HEK293T (cell line): ENCODE measurements around the gene HNRNPL.

ENCODE experiments used
- CTCF ChIA-PET: fragments of 350-600 bp; formaldehyde crosslinking; extraction: SDS; loops from one replicate; lab custom pipeline; 2021; ENCODE audit warnings: antibody characterized with exemption, inconsistent platforms; lab: Yijun Ruan, JAX
- POLR2A ChIA-PET: fragments of 350-600 bp; formaldehyde crosslinking; extraction: SDS; loops from one replicate; lab custom pipeline; 2020; ENCODE audit warnings: antibody characterized with exemption, inconsistent platforms; lab: Yijun Ruan, JAX
- DNase-seq: peaks from one replicate; pipeline ENCODE4 v3.0.0; 2012; ENCODE audit warnings: mixed read lengths; ENCODE audit errors: extremely low spot score
- ARNT ChIP-seq: fragments of 450-650 bp; IDR thresholded peaks from 2 replicates; pipeline ENCODE4 v1.6.1; 2017; ENCODE audit warnings: mild to moderate bottlenecking
- BHLHE40 ChIP-seq: fragments of 450-650 bp; IDR thresholded peaks from 2 replicates; pipeline ENCODE4 v1.6.1; 2016; ENCODE audit warnings: mild to moderate bottlenecking, moderate library complexity, borderline replicate concordance
- CTBP1 ChIP-seq: fragments of 450-650 bp; IDR thresholded peaks from 2 replicates; pipeline ENCODE4 v1.6.1; 2016; ENCODE audit warnings: borderline replicate concordance
- ELF4 ChIP-seq: fragments of 450-650 bp; IDR thresholded peaks from 2 replicates; pipeline ENCODE4 v1.6.1; 2017; ENCODE audit warnings: antibody characterized with exemption
- FOXA1 ChIP-seq: fragments of 450-650 bp; IDR thresholded peaks from 2 replicates; pipeline ENCODE4 v1.6.1; 2016; ENCODE audit warnings: mild to moderate bottlenecking
- FOXK2 ChIP-seq: fragments of 450-650 bp; IDR thresholded peaks from 2 replicates; pipeline ENCODE4 v1.6.1; 2016; ENCODE audit warnings: mild to moderate bottlenecking
- FOXM1 ChIP-seq: fragments of 450-650 bp; IDR thresholded peaks from 2 replicates; pipeline ENCODE4 v1.6.1; 2017; ENCODE audit warnings: mild to moderate bottlenecking, borderline replicate concordance
- HDGF ChIP-seq: fragments of 450-650 bp; IDR thresholded peaks from 2 replicates; pipeline ENCODE4 v1.6.1; 2017; ENCODE audit warnings: antibody characterized with exemption, borderline replicate concordance
- L3MBTL2 ChIP-seq: fragments of 450-650 bp; conservative IDR thresholded peaks from 2 replicates; pipeline ENCODE4 v1.6.1; 2016; ENCODE audit warnings: mild to moderate bottlenecking
- LEF1 ChIP-seq: fragments of 450-650 bp; IDR thresholded peaks from 2 replicates; pipeline ENCODE4 v1.6.1; 2017; ENCODE audit warnings: mild to moderate bottlenecking, borderline replicate concordance
- NFRKB ChIP-seq: fragments of 450-650 bp; IDR thresholded peaks from 2 replicates; pipeline ENCODE4 v1.6.1; 2016; ENCODE audit warnings: mild to moderate bottlenecking, moderate library complexity
- SP1 ChIP-seq: fragments of 450-650 bp; IDR thresholded peaks from 2 replicates; pipeline ENCODE4 v1.6.1; 2017
- SUZ12 ChIP-seq: fragments of 450-650 bp; IDR thresholded peaks from 2 replicates; pipeline ENCODE4 v1.6.1; 2016; ENCODE audit warnings: mild to moderate bottlenecking
- TARDBP ChIP-seq: fragments of 450-650 bp; IDR thresholded peaks from 2 replicates; pipeline ENCODE4 v1.6.1; 2016
- ZNF384 ChIP-seq: fragments of 450-650 bp; IDR thresholded peaks from 2 replicates; pipeline ENCODE4 v1.6.1; 2016
- TF ChIP-seq, protein P1 (sequence below): fragments of 450-650 bp; IDR thresholded peaks from 2 replicates; pipeline ENCODE4 v1.6.1; 2016

Gene HNRNPL

DNA sequence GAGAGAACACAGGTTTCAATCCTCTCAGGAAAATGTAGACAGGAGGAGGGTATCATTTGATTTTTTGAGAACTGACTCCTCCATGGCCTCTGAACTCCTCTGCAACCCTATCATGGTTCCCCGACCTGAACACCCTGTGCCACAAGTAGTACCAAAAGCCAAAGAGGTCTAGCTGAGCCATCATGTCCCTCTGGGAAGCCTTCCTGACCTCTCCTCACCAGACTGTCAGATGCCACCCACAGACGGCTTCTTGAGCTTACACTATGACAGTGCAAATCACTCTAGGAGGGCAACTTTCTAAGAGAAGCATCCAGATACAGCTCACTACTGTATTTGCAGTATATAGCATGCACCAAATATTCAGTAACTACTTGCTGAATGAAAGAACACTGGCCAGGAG is 3.7 kb downstream of the HNRNPL start:
- DNase-seq, result no peak
- ChIA-PET POLR2A (interaction anchor here (1.1 kb wide), 1 partner anchor 10 kb away, joined by 3 read pairs; no protein-coding TSS in a partner anchor), CTCF (no interaction called here)
- TF ChIP-seq, protein P1, sequence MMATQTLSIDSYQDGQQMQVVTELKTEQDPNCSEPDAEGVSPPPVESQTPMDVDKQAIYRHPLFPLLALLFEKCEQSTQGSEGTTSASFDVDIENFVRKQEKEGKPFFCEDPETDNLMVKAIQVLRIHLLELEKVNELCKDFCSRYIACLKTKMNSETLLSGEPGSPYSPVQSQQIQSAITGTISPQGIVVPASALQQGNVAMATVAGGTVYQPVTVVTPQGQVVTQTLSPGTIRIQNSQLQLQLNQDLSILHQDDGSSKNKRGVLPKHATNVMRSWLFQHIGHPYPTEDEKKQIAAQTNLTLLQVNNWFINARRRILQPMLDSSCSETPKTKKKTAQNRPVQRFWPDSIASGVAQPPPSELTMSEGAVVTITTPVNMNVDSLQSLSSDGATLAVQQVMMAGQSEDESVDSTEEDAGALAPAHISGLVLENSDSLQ, result no peak
- TF ChIP-seq FOXM1, result no peak
- TF ChIP-seq ARNT, result no peak
- no peak for TF ChIP-seq TARDBP
- TF ChIP-seq ELF4, result no peak
- TF ChIP-seq ZNF384, result no peak
- no peak for TF ChIP-seq SP1
- no peak for TF ChIP-seq NFRKB
- TF ChIP-seq CTBP1, result no peak
- no peak for TF ChIP-seq SUZ12
- TF ChIP-seq FOXK2, result no peak

DNA sequence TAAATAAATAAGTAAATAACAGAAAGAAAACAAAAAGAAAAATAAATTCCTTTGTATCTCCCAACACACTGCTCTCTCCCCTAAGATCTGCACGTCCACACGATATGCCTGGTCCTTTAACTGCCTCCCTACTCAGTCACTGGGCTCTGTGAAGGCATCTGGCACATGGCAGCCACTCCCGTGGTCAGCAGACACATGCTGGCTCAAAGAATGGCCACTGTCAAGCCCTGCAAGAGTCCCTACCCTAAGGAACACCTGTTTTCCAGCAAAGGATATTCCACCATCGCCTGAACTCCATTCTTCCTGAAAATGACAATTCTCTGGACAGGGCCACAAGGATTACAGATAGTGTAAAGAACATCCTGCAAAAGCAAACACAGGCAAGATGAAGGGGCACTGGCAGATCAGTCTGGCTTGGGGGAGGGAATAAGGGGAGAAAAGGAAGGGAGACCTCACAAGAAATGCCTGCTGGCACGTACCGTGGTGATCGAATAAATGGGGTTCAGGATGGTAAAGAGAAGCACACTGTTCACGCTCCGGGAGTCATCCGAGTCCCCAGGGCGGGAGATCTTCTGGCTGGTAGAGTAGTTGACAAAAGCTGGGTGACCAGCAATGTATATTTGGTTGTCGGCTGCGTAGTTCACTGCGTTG is 4.3 kb downstream of the HNRNPL start:
- no peak for TF ChIP-seq FOXA1
- TF ChIP-seq FOXM1, result no peak
- no peak for TF ChIP-seq CTBP1
- TF ChIP-seq ZNF384, result no peak
- no peak for TF ChIP-seq FOXK2
- no peak for TF ChIP-seq ARNT
- TF ChIP-seq, protein P1, result no peak
- no peak for TF ChIP-seq NFRKB
- no peak for TF ChIP-seq HDGF
- no peak for TF ChIP-seq LEF1
- TF ChIP-seq BHLHE40, result no peak
- no peak for TF ChIP-seq SP1
- TF ChIP-seq L3MBTL2, result no peak
- no peak for TF ChIP-seq TARDBP
- POLR2A ChIA-PET, result no interaction called here
- CTCF ChIA-PET, result no interaction called here
- DNase-seq, result no peak

DNA sequence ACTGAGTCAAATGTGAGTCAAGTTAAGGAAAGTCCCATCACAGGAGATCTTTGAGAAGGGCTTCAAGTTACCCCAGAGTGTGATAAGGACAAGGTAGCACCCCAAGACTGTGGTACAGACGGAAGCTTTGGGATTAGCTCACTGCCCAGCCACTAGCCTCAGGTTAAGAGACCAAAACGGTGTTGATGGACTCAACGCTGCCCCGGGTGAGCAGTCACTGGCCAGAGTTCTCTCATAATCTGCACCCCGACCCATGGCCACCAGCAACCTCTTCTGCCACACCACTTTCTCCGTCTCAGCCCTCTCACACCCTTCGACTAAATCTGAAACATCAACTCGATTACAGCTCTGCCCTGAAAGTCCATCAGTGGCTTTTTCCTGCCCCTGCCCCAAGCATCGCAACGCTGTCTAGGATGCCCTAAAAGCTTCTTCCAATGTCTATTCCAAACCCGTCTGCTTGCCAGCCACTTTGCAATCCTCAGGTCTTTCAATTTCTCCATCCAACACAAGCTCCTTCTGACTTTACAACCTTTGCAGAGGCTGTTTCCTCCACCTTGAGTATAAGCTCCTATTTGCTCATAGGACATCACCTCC is 5.6 kb downstream of the HNRNPL start:
- CTCF ChIA-PET, result interaction anchor here (0.9 kb wide), 1 partner anchor 210 kb away, joined by 3 read pairs; no protein-coding TSS in a partner anchor
- POLR2A ChIA-PET, result interaction anchor here (0.8 kb wide), 1 partner anchor 9 kb away, joined by 3 read pairs; no protein-coding TSS in a partner anchor

DNA sequence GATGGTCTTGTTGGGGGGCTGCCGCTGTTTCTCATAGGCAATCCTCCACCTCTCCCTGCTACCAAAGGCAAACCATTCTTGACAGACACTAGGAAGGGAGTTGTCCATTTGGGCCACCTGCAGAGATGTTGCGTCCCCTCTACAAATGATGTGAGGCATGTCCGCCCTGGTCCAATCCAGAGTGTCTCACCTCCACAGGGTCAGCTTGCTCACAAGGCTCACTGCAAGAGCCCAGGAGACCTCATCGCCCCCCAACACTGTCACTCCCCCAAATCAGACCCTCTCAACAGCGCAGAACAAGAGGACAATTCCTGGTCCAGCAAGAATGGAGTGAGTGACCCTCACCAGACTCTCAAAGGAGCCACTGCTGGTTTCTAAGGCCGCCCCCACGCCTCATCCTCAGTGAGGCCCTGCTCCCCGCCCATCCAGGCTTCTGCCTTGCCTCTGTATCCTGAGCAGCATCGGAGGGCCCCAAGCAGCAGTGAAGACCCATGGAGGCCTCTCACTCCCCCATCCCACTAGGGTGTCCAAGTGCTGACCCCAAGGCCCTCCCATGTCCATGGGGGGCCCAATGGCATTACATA is 6.5 kb downstream of the HNRNPL start:
- DNase-seq, result no peak
- TF ChIP-seq FOXK2 (no peak), HDGF (no peak), NFRKB (no peak), L3MBTL2 (no peak), ELF4 (no peak), FOXA1 (no peak), SUZ12 (no peak), FOXM1 (no peak), BHLHE40 (no peak), ZNF384 (no peak), LEF1 (no peak), ARNT (no peak), SP1 (no peak), TARDBP (no peak), CTBP1 (no peak)
- TF ChIP-seq, protein P1, result no peak
- POLR2A ChIA-PET, result no interaction called here
- CTCF ChIA-PET, result interaction anchor here (0.9 kb wide), 1 partner anchor 209 kb away, joined by 3 read pairs; no protein-coding TSS in a partner anchor

More for the DNA sequence above, 5.6 kb downstream of the HNRNPL start:
- no peak for TF ChIP-seq SUZ12
- no peak for TF ChIP-seq BHLHE40
- TF ChIP-seq FOXA1, result no peak
- TF ChIP-seq FOXM1, result no peak
- TF ChIP-seq NFRKB, result no peak
- TF ChIP-seq LEF1, result no peak
- no peak for TF ChIP-seq SP1
- TF ChIP-seq FOXK2, result no peak
- TF ChIP-seq HDGF, result no peak
- TF ChIP-seq CTBP1, result no peak
- TF ChIP-seq ZNF384, result no peak
- TF ChIP-seq ARNT, result no peak
- no peak for TF ChIP-seq ELF4
- TF ChIP-seq, protein P1, result no peak
- DNase-seq, result no peak

DNA sequence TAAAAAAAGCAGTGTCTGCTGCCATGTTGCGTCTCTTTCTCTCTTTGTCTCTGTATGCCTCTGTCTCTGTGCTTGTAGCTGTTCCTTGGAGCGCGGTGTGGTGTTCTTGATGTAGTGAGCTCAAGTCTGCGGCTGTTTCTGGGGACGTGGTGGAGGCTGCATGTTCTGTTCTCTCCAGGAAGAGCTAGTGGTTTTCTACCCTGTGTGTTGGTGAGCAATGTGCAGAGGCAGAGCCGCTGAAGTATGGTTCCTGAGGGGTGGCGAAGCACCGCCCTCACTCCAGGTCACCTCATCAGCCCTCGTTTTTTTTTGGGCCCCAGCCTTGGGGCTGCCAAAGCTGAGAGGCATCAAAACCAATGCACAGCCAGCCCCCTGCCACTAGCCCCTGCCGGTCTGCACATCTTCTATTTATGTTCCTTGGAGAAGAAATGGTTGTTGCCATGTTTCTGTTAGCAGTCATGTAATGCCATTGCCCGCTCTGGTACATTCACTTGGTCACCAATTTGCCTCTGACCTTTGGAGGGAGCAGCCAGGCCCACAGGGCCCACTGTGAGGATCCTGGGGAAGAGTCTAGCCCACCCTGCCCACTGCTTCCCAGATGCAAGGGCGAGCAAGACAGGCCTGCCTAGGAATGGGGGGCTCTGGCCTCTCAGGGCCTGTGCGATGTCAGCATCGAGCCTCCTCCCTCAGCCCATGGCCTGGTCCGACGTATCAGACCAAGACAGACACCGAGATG is 7.2 kb downstream of the HNRNPL start:
- CTCF ChIA-PET, result no interaction called here
- TF ChIP-seq ZNF384, result no peak
- TF ChIP-seq SP1, result no peak
- TF ChIP-seq NFRKB, result no peak
- TF ChIP-seq HDGF, result no peak
- TF ChIP-seq SUZ12, result no peak
- no peak for TF ChIP-seq FOXM1
- TF ChIP-seq FOXK2, result no peak
- TF ChIP-seq LEF1, result no peak
- no peak for TF ChIP-seq L3MBTL2
- no peak for TF ChIP-seq ELF4
- no peak for TF ChIP-seq BHLHE40
- no peak for TF ChIP-seq ARNT
- no peak for TF ChIP-seq FOXA1
- no peak for TF ChIP-seq CTBP1
- TF ChIP-seq TARDBP, result no peak
- TF ChIP-seq, protein P1, result no peak
- DNase-seq, result no peak
- POLR2A ChIA-PET, result interaction anchor here (2.2 kb wide), 1 partner anchor 11 kb away, joined by 7 read pairs; the partner anchor contains the start of gene ECH1
